GM19025 (cell line): ENCODE measurements around the gene ZNF385A.
A peak's percentile ranks its signal among the peaks of the same experiment; 100 is the strongest.

Experiments used
- ATAC-seq: cut with Tn5 transposase; IDR thresholded peaks from one replicate; pipeline ENCODE4 v1.9.1; 2021; ENCODE audit warnings: mild to moderate bottlenecking, low read depth, moderate library complexity; ENCODE audit not compliant: unreplicated experiment

The ZNF385A gene

DNA sequence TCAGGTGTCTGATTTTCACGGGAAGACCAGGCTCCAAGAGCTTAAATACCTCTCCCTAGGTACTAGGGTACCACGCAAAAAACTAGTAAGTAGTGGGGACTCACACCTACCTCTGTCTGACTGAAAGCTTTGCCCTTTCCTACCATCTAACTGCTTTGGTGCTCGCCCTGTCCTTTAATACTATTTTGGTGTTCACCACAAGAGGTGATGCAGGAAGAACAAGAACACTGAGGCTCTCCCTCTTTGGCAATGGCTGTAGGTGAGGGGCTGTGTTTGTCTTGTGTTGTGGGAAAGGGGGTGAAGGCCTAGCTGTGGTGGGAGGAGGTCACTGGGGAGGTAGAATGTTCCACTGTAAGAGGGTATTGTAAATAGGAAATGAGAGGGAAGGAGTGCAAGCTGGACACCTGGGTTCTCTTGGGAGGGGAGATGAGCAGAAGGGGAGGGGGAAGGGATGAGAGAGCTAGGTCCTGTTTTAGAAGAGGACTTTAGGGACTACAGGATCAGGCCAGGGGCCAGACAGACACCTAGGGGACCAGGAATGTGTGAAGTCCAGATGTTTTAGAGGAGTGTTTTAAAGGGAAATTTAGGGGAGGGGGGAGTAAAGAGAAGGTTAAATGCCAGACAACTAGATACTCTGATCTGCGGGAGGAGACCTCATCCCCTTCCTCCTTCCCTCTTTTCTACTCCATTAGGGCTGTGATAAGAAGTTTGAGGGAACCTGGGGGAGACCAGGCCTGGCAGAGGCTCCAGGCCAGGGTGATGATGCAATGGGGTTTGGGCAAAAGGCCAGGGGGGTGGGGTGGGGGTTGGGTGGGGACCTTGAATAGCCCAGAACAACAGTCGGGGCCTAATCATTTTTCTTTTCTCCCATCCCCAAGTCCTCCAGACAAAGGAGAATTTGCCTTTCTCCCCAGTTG, 32.4 kb upstream of the ZNF385A start:
- no peak for ATAC-seq

DNA sequence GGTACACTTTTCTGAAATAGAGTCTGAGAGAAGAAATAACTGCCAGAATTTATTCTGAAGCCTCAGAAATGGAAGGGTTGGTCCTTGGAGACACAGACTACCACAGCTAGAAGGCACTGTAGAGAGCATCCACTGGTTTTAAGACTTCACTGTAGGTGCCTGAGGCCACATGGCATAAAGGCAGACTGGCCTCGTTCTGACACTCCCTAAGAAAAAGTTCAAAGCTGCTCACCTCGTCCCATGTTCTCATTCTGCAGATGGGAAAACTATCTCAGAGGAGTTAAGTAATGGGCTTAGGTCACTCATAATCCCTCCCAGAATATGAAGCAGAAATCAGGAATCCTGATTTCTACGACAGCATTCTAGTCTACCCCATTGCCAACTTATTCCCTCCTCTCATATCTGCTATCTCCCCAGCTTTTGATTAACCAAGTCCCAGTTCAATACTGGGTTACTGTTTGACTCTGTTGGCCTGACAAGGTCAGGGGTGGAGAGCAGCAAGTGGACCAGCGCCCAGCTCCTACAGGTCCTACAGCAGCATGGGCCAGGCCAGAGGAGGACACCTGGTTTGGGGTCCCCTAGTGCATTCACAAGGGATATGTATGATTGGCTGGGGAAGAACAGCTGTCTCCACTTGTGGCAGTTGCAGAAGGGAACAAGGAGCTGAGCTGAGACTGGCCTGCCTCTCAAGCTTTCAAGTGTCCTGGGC, 30.8 kb upstream of the ZNF385A start:
- no peak for ATAC-seq

DNA sequence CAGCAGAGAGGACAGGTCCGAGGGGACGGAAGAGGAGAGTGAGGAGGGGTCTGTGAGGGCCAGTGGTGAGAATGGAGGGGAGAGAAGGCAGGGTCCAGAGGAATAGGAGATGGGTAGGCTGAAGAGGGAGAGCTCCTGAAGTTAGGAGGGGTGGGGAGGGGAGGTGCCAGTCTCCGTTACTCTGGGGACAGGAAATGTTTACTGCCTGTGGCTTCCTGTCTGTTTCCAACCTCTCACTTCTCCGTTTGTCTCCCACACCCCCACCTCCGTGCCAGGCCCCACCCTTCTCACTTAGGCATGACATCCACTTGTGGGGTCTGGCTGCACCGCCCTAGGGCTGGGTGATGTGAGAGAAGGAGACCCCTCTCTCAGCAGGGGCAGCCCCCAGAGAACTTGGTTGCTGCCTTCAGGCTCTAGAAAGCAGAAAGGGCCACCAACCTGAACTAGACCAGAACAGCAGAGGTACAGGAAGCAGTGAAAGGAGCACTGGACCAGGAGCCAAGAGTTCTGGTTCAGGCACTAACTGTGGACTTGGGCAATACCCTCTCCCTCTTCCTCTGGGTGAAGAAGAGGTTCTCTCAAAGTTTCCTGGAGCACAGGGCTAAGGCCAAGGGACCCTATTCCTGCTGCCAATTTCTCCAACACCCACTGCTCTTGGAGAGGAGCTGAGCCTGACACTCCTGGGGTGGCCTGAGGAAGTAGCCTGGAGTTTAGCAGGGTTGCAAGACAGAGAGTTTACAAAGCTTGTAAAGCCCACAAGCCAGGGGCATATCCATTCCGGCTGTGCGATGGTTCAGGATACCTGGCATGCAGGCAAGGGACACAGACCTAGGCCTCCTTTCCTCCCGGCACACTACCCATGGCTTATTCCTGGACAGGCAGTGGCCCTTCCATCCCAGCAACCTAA, 29.0 kb upstream of the ZNF385A start:
- ATAC-seq: no peak

DNA sequence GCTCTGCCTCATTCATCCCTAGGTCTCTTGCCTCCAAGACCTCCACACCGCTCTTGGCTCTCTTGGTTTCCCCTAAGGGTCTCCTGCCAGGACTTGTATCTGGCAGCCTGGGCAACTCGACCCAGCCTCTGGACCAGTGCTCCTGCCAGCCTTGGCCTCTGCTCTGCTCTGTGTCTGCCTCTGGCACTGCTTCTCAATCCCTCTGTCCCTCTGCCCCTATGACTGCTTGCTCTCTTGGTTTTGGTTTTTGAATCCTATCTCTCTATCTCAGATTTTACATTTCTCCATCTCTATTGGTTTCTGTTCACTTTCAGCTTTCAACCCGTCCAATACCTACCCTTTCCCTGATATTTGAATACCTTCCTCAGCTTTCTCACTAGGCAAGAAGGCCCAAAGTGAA, 28.3 kb upstream of the ZNF385A start:
- ATAC-seq: no peak

DNA sequence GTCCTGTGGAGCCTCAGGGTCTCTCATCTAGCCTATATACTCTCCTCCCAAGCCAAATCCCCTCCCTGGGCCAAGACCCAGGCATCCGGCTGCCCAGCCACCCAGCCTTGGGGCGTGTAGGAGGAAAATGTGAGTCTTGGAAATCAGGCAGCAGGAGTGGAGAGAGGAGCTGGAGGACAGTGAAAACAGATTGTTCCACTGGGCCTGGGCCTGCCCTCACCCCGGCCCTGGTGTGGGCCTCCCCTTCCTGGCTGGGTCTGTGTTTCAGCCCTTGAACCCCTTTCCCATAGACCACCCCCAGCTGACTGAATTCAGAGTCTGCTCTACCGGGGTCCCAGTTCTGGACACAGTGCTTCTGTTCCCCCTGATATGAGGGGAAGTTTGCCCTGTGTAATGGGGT, 27.8 kb upstream of the ZNF385A start:
- no peak for ATAC-seq

DNA sequence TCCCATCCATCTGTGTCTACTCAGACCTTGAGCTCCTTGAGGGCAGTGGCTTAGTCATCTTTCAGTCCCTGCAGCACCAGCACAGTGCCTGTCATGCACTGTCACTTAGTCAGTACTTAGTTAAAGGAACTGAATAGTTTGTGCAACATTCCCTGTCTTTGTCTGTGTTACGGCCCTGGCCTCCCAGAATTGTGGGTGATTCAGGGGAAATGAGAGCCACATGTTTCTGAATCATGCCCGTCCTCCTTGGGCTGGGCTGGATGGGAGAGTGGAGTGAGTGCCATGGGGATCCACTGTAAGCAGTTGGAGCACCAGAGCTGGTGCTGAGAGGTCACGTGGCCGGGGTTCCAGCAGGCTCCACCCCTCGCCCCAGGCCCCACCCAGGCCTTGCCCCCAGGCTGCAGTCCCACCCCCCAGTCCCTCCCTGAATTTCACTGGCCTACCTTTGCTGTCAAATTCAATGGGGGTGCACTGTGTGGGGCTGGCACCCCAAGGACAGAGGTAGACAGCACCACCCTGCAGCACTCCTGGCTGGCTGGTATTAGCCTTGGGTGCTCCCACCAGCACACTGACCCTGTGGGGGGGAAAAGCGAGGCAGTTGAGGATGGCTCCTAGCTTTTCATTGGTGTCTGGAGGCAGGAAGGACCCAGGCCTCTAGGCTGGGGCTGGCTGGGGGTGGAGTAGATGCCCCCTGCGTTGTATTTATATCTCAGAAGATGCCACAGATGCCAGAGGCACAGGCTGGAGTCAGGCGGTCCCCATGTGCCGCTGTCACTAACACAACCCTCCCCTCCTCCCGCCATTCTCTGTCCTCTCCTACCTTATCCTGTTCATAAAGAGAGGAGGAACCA, 27.1 kb upstream of the ZNF385A start:
- no peak for ATAC-seq

DNA sequence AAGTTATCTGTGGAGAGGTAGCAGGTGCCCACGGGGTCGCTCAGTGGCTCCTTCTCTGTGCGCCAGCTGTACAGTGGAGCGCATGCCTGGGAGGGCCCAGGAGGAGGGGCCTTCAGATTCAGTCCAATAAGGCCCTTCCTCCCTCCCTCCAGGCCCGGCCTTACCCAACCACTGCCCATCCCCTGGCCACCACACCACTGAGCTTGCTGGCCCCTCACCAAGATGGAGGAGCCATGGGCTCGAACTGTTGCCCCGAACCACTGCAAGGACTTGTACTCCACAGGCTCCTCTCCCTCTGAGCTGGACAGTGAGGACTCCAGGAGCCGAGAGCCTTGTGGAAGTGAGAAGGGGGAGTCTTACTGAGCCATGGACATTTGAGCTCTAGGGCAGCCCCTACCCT, 24.7 kb upstream of the ZNF385A start:
- ATAC-seq: no peak

DNA sequence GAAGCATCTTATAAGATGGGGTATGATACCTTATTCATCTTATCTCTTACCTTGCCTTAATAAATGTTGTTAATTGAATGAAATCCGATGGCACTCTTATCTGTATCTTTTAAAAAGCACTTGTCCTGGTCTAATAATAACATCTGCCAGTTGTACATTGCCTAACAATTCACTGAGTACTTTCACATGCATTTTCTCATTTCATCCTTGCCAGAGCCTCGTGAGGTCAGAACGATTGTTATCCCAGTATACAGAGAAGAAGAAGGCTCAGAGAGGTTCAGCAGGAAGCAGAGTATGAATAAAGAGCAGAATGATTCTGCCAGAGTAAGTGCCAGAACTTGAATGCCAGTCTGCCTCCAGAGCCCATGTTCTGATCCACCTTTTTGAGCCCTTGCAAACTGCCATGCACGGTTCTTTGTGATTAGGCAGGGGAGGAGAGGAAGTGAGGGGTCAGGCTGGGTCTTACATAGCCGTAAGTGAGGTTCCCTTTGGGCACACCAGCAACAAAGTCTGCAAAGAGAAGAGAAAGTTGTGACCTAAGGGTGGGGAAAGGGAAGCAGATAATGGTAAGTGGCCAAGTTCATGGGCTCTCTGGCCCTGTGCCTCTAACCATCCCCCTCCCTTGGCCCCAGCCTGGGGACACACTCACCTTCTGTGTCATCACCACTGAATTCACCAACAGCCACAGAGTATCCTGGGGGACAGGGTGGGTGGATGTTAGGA, 22.8 kb upstream of the ZNF385A start:
- ATAC-seq: no peak

DNA sequence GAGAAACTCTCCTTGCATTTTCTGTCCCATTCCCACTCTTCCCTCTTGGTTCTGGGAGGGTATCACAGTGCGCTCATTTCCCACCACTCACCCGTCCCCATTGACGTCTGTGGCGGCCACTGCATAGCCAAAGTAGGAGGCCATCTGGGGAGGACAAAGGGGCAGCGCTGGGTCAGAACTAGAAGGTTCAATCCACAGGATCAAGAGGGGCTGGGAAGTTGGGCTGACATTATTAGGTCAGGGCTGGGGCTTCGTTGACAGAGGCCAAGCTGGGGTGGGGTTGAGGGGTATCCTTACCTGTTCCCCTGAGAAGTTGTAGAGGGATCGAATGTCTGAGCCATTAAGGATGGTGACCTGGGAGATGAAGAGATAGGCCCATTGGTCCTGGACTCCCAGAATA, 21.0 kb upstream of the ZNF385A start:
- ATAC-seq: no peak

DNA sequence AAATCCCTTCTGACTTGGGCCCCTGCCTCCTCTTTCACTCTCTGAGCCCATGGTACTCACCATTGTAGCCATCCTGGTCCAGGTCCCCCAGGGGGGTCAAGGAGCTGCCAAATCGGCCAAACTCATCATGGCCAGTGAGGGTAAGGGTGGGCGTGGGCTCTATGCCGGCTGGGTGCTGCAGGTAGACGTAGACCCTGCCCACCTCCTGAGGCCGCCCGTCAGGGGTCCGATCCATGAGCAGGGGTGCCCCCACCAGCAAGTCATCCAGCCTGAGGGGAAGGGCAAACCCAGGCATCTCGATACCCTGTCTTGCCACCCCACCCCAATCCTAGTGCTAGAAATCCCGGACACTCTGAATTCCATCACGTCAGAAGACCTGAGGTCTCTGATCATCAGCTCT, 20.6 kb upstream of the ZNF385A start:
- no peak for ATAC-seq

DNA sequence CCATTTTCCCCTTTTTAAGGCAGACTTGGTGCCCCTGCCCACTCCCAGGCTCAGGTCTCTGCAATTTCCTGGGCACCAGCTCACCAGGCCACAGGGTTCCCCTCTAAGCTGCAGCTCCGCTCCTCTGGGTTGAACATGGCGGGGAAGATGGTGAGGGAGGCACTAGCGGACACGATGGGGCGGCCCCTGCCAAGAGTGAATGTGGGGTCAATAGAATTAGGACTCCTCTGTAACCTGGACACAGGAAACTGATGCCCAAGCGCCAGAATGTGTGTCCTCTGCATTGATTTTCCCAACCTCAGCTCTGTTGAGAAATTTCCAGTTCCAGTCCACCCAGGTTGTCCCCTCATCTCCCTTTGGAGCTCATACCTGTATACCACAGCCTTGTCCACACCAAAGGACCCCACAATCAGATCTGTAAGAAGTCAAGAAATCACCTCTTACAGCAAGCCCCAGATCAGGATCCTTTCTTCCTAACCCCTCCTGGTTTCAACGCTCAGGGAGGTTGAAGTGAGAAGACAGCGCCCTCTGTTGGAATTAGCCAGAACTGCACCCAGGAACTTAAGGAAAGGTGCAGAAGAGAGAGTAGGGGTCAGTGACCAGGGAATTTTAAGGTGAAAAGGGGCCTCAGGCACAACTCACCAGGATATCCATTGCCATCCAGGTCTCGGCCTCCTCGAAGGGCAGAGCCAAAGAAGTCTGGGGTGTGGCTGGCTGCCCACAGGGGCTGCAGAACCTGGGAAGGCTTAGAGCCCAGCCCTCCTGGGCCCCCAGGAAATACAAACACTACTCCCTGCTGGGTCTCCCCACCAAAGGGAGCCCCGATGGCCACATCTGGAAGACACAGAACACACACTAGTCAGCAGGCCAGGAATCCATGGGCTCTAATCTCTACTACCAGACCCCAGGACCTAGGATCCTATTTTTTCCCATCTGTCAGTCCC, 19.8 kb upstream of the ZNF385A start:
- no peak for ATAC-seq

DNA sequence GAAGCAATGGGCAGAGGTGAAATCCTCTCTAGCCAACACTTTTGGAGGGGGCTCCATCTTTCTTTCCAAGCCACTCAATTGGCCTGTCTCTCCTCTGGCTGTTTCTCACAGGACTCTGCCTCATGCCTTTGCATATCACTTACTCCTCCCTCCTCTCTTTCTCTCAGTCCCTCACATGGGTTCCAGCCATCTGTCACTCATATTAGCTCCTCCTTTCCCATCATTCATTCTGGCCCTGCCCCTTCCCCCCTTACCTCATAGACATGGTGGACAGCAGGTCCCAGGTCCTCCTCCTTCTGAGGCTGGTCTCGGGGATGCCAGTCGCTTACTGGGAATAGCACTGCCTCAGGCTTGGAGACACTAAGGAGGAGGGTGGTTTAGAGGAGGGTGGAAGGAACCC, 16.6 kb upstream of the ZNF385A start:
- no peak for ATAC-seq

DNA sequence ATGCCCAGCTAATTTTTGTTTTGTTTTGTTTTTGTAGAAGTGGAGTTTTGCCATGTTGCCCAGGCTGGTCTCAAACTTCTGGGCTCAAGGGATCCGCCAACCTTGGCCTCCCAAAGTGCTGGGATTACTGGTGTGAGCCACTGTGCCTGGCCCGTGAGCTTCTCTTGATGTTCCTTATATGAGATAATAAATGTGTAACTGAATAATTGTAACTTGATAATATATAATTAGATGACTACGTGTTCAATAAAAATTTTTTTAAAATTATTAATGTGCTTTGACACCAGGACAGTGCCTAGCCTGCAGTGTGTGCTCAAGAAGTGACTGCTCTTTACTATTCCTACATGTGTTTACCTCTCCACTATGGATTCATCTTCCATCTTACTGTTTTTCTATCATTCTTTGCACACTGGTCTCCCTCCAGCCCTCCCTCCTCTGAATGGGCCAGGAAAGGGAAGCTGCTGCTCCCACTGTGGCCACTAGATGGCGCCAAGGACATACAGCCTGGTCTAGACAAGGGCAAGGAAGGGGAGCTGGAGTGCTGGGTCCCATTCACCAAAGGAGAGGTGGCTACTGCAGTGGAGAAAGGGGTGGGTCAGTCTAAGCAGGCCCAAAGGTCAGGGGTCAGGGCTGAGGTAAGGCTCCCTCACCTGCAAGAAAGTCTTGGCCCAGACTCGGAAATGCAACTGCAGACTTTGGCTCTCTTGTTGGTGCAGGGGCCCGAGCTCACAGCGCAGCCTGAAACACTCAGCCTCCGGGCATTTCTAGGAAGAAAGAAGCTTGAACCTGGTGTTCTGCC, 14.7 kb upstream of the ZNF385A start:
- ATAC-seq: peak; percentile 74

DNA sequence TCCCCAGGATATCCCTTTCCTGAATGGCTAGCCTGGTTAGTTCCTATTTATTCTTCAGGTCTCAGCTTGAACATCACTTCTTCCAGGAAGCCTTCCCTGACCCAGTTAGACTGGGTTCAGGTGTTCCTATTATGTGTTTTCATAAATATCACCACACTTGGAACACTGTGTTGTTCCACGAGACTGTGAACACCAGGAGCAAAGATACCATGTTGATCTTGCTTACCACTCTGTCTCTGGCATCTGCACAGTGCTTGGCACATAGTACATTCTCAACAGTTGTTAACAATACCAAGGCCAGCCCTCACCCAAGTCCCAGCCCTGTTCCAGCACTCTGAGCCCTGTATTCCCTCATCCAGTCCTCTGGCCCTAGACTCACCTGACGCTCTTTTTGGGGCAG, 13.7 kb upstream of the ZNF385A start:
- no peak for ATAC-seq

DNA sequence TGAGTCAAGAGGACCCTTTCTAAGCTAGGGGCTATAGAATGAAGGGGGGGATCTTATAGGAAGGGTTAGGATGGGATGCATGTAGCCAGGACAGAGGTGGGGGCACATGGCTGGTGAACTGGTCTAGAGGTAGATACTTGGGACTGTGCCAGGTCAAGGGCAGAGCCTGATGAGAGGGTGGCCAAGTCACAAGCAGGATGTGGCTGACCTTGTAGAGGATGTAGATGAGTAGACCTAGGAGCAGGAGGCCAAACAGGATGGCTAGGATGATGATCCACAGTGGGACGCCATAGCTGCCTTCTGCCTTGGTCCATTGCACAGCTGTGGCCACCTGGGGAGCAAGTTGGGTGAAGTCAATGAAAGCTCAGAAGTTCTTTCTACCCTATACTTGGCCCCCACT, 12.6 kb upstream of the ZNF385A start:
- no peak for ATAC-seq

DNA sequence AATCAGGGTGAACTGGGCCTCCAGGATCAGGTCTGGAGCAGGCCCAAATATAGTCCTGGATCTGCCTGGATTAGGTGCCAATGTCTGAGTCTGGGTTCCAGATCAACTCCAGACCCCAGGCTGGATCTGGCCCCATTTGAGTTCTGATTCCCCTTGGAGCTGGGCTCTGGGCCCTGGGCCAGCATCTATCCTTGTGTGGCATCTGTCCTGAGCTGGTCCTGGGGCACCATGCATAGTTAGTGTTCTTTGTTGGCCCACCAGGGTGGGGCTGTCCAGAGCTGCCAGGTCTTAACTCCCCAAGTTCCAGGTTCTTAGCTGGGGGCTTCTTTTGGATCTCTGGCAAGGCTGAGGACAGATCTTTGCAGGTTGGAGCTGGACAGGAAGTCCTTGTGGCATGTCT, 11.0 kb upstream of the ZNF385A start:
- no peak for ATAC-seq

DNA sequence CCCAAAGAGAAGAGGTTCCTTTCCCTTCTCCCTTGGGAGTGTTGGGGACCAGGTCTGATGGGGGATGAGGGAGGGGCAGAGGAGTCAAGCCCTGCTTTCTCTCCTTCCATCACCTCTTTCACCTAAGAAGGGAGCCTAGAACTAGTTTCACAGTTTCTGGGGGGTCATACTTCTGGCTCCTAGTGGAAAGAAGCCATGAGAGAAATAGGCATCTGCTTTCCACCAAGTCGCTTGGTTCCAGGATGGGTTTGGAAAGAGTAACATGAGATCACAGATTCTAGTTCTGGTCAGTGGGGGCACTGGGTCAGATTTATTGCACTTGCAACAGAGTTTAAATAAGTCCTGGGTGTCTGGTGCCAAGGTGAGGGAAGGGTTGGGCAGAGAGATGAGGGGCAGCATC, 10.5 kb upstream of the ZNF385A start:
- no peak for ATAC-seq
